Stimulated activated naive CD8-positive, alpha-beta T cell treated with anti-CD3 and anti-CD28 coated beads, Interleukin-15, amount 100 ng/mL, for 72 hours (primary cell): ENCODE results near the gene RPTOR.

Source experiments
- ATAC-seq: fragments of 150-1000 bp; cut with Tn5 transposase; 2 replicates; pipeline ENCODE4 v1.10.0; 2021; ENCODE audit warnings: mild to moderate bottlenecking, moderate library complexity
- DNase-seq, 2 donors: peaks; one replicate each; pipeline ENCODE4 v3.0.0; 2021 to 2022
- H3K27ac Mint-ChIP-seq, 2 donors: one replicate each; pipeline ENCODE4 v1.8.0; 2022; ENCODE audit warnings: mild to moderate bottlenecking in 2 of 2, mixed read lengths in 2 of 2, moderate library complexity in 2 of 2
- H3K27me3 Mint-ChIP-seq: one replicate; pipeline ENCODE4 v1.8.0; 2022; ENCODE audit warnings: mixed read lengths
- H3K4me1 Mint-ChIP-seq: one replicate; pipeline ENCODE4 v1.8.0; 2022; ENCODE audit warnings: mild to moderate bottlenecking, mixed read lengths
- H3K4me3 Mint-ChIP-seq, 2 donors: one replicate each; pipeline ENCODE4 v1.8.0; 2022; ENCODE audit warnings: mild to moderate bottlenecking in 2 of 2, mixed read lengths in 2 of 2, moderate library complexity in 1 of 2
- H3K9me3 Mint-ChIP-seq, 2 donors: one replicate each; pipeline ENCODE4 v1.8.0; 2022; ENCODE audit warnings: mixed read lengths in 2 of 2

RPTOR gene

DNA sequence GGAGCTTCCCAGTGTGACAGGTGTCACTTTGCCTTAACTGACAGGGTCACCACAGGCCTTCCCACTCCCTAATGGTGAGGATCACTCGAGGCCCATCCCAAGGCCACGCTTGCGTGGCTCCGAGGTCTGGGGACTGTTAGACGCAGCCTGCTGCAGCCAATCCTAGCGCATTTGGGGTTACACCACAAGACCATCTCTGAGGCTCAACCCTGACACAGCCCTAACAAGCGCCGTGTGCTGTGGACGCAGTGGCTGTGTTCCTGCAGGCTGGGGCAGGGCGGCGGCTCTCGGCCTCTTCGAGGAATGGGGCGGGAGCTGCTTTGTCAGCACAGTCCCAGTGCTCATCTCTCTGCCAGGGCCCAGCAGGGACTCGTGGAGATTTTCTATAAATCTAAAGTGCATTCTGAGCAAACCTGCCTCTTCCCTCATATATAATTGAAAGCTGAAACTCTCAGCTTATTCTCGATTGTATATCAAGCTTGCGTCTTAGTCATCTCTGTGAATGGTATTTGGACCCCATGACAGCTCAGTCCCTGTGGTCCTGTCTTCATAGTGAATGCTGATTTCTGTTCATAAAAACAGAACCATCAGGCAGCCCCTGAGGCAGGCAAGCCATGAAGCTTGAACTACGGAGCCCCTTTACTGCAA is 381.2 kb downstream of the RPTOR start:
- Mint-ChIP-seq H3K4me3 (no peak overlapping the region), H3K9me3 (no peaks in the 10 kb centered on the region), H3K27me3 (no peaks in the 10 kb centered on the region), H3K4me1 (no peaks in the 10 kb centered on the region), H3K27ac (no peak overlapping the region)
- ATAC-seq = no peak
- no peak for DNase-seq

DNA sequence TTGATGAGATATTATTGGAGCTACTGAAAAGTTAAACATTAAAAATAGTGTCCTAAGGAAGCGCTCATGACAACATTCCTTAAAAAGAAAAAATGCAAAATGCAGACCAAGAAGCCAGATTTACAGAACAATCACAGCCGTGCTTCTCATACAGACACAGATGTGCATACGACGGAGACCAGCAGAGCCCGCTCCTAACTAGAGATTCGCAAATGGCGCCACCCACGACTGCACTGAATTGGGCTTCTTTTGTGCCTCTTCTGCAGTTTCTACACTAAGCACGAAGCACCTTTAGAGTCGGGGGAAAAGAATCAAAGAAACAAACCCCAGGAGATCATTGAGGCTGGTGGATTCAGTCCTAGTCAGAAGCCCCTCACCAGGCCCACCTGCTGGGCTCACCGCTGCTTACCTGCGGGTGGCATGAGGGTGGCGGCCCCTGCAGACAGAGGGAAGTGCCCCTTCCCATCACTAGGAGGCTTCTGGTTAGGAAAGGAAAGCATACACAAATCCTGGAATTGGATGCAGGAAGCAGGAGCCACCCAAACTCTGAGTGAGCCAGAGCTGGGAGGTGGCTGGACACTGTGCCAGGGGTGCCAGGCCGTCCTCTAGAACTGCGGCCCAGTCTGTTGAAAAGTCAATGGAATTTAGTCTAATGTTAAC is 382.1 kb downstream of the RPTOR start:
- DNase-seq = no peak

DNA sequence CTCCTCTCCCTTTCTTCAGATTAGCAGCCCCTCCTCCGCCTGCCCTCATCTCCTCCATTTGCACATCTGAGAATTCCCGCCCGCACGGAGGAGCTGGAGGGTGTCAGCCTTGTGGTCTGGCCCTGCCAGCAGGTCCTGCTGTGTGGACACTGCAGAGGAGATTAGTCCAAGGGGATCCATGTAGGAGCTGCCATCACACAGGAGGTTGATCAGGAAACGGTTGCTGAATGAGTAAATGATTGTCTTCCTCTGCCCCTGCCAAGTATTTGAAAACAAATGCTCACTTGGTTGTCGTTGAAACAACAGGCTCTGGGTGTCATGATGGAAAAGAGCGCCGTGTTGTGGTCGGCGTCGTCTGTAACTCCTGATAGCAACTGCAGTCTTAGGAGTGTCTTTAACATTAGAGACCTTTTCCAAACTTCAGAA is 383.2 kb downstream of the RPTOR start:
- Mint-ChIP-seq H3K4me1 (no peaks in the 10 kb centered on the region), H3K4me3 (no peak overlapping the region), H3K27ac (peak overlapping the region in 1 of 2 donors; percentile 4), H3K27me3 (no peaks in the 10 kb centered on the region), H3K9me3 (no peaks in the 10 kb centered on the region)
- ATAC-seq (no peak), DNase-seq (no peak)

More for the DNA sequence above, 382.1 kb downstream of the RPTOR start:
- Mint-ChIP-seq H3K9me3 (no peaks in the 10 kb centered on the region), H3K27ac (no peak overlapping the region), H3K4me1 (no peaks in the 10 kb centered on the region), H3K27me3 (no peaks in the 10 kb centered on the region), H3K4me3 (no peak overlapping the region)
- no peak for ATAC-seq

DNA sequence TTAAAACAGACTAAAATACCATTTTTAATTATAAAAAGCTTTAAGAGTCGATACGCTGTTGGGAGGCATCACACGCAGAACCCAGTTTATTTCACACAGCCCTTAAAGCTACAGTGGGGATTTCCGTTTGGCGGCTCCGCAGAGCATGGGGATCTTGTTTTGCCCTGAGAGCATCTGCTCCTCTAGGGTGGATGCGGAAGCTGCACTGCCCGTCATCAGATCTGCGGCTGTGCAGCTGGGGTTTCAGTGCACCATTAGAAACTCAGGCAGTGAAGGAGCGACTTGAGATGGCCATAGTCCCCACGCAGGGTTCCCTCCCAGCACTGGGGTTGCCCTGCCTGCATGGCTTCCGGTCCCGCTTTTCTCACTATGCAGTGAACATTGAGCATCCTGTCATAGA is 384.8 kb downstream of the RPTOR start:
- Mint-ChIP-seq H3K27me3 (no peaks in the 10 kb centered on the region), H3K27ac (no peak overlapping the region), H3K4me1 (no peaks in the 10 kb centered on the region), H3K4me3 (no peak overlapping the region), H3K9me3 (no peaks in the 10 kb centered on the region)
- DNase-seq (no peak), ATAC-seq (no peak)

- H3K27me3 Mint-ChIP-seq = no peaks in the 10 kb centered on the region
- ATAC-seq = no peak
- peaks cover 4% of the 10 kb centered on the region for H3K4me1 Mint-ChIP-seq
- peak overlapping the region; percentile 9 to 21 for H3K27ac Mint-ChIP-seq
- DNase-seq = no peak
- no peaks in the 10 kb centered on the region for H3K9me3 Mint-ChIP-seq
- no peak overlapping the region for H3K4me3 Mint-ChIP-seq
Observed at GRCh38 chr17:80930335-80931279, 386.0 kb downstream of the RPTOR start.

GRCh38 chr17:80931421-80932265 is 387.0 kb downstream of the RPTOR start:
- no peak for DNase-seq
- no peak overlapping the region for H3K4me3 Mint-ChIP-seq
- no peak for ATAC-seq
- H3K4me1 Mint-ChIP-seq = peaks cover 7% of the 10 kb centered on the region
- no peaks in the 10 kb centered on the region for H3K9me3 Mint-ChIP-seq
- no peak overlapping the region for H3K27ac Mint-ChIP-seq
- no peaks in the 10 kb centered on the region for H3K27me3 Mint-ChIP-seq

DNA sequence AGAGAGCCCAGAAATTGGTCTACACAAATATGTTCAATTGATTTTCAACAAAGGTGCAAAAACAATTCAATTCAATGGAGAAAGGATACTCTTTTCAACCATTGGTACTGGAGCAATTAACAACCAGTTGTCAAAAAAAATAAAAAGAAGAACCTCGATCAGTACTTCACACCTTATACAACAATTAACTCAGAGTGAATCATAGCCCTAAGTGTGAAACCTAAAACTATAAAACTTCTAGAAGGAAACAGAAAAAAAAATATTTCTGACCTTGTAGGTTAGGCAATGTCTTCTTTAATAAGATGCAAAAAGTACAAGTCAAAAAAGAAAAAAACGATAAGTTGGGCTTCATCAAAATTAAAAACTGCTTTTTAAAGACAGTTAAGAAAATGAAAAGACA is 390.9 kb downstream of the RPTOR start:
- Mint-ChIP-seq H3K4me1 (peaks cover 39% of the 10 kb centered on the region), H3K27me3 (no peaks in the 10 kb centered on the region), H3K9me3 (no peaks in the 10 kb centered on the region), H3K27ac (peak overlapping the region in 1 of 2 donors; percentile 54), H3K4me3 (no peak overlapping the region)
- DNase-seq = no peak
- ATAC-seq = no peak

DNA sequence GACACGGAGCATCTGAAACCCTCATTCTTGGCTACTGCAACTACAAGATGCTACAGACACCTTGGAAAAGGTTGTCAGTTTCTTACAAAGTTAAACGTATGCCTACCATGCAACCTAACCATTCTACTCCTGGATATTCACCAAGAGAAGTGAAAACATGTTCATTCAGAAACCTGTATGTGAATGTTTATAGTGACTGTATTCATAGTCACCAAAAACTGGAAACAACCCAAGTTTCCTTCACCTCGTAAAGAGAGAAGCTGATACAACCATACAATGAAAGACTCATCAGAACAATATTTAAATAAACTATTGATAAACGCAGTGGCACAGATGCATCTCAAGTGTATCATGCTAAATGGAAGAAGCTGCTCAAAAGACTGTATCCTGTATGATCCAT is 391.6 kb downstream of the RPTOR start:
- Mint-ChIP-seq H3K4me1 (peaks cover 39% of the 10 kb centered on the region), H3K9me3 (no peaks in the 10 kb centered on the region), H3K27me3 (no peaks in the 10 kb centered on the region), H3K4me3 (no peak overlapping the region), H3K27ac (peak overlapping the region in 1 of 2 donors; percentile 17)
- DNase-seq (no peak), ATAC-seq (no peak)

- Mint-ChIP-seq H3K4me1 (peaks cover 39% of the 10 kb centered on the region), H3K27ac (no peak overlapping the region), H3K4me3 (no peak overlapping the region), H3K27me3 (no peaks in the 10 kb centered on the region), H3K9me3 (no peaks in the 10 kb centered on the region)
- ATAC-seq (no peak), DNase-seq (no peak)
Observed at GRCh38 chr17:80936723-80937122, 392.1 kb downstream of the RPTOR start.

GRCh38 chr17:80937462-80938381 is 393.1 kb downstream of the RPTOR start:
- peak; percentile 8 for ATAC-seq
- H3K27ac Mint-ChIP-seq = peak overlapping the region; percentile 66 to 69
- H3K4me3 Mint-ChIP-seq = peak overlapping the region; percentile 23 to 71

GRCh38 chr17:80938556-80938955 is 393.9 kb downstream of the RPTOR start:
- Mint-ChIP-seq H3K4me1 (peaks cover 39% of the 10 kb centered on the region), H3K27me3 (no peaks in the 10 kb centered on the region), H3K27ac (peak overlapping the region; percentile 38 to 58), H3K9me3 (no peaks in the 10 kb centered on the region), H3K4me3 (peak overlapping the region; percentile 23 to 71)
- ATAC-seq (peak; percentile 93), DNase-seq (peak; percentile 23 to 63)

More at GRCh38 chr17:80937462-80938381, 393.1 kb downstream of the RPTOR start:
- Mint-ChIP-seq H3K9me3 (no peaks in the 10 kb centered on the region), H3K27me3 (no peaks in the 10 kb centered on the region), H3K4me1 (peaks cover 39% of the 10 kb centered on the region)
- no peak for DNase-seq

- no peaks in the 10 kb centered on the region for H3K27me3 Mint-ChIP-seq
- peak overlapping the region; percentile 13 to 23 for H3K4me3 Mint-ChIP-seq
- peaks cover 39% of the 10 kb centered on the region for H3K4me1 Mint-ChIP-seq
- peak overlapping the region; percentile 46 to 60 for H3K27ac Mint-ChIP-seq
- ATAC-seq (no peak), DNase-seq (no peak)
- H3K9me3 Mint-ChIP-seq = no peaks in the 10 kb centered on the region
Observed at GRCh38 chr17:80939151-80940145, 394.8 kb downstream of the RPTOR start.
